ENCODE measurements around the gene ARHGEF28. TPM values are rescaled to one million over a fixed set of nuclear protein-coding genes. Genes with fewer than 3 reads are reported as not detected.

ARHGEF28 gene
- total RNA-seq, 1 experiment from 2014 or later = 0.42 TPM

DNA sequence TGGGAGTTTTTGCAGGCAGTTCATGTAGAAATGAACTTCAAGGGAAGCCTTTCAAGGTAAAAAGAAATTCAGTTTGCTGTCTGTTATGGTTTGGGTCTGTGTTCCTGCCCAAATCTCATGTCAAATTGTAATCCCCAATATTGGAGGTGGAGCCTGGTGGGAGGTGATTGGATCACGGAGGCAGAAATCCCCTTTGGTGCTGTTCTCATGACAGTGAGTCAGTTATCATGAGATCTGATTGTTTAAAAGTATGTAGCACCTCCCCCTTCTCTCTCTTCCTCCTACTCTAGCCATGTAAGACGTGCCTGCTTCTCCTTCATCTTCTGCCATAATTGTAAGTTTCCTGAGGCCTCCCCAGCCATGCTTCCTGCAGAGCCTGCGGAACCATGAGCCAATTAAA is 341.4 kb downstream of the ARHGEF28 start:
- Histone ChIP-seq H3K36me3 (replicated peaks; ENCODE audit: control insufficient read depth, insufficient read depth, low read length) (no peaks in the 10 kb centered on the region), H3K27me3 (ENCODE audit: control insufficient read depth, insufficient read depth, low read length) (no peaks in the 10 kb centered on the region), H3K4me3 (ENCODE audit: insufficient read depth, low read depth, low read length) (no peak overlapping the region)
- DNase-seq = no peak

GRCh38 chr5:73968246-73968645 is 342.2 kb downstream of the ARHGEF28 start:
- Histone ChIP-seq H3K4me3 (ENCODE audit: insufficient read depth, low read depth, low read length) (no peak overlapping the region), H3K27me3 (ENCODE audit: control insufficient read depth, insufficient read depth, low read length) (no peaks in the 10 kb centered on the region), H3K36me3 (replicated peaks; ENCODE audit: control insufficient read depth, insufficient read depth, low read length) (no peaks in the 10 kb centered on the region)
- DNase-seq = no peak

GRCh38 chr5:73968729-73969128 is 342.7 kb downstream of the ARHGEF28 start:
- no peaks in the 10 kb centered on the region for H3K36me3 ChIP-seq (replicated peaks; ENCODE audit: control insufficient read depth, insufficient read depth, low read length)
- H3K27me3 ChIP-seq (ENCODE audit: control insufficient read depth, insufficient read depth, low read length) = no peaks in the 10 kb centered on the region
- no peak for DNase-seq

GRCh38 chr5:73969195-73970036 is 343.4 kb downstream of the ARHGEF28 start:
- no peak for DNase-seq
- Histone ChIP-seq H3K4me3 (ENCODE audit: insufficient read depth, low read depth, low read length) (no peak overlapping the region), H3K36me3 (replicated peaks; ENCODE audit: control insufficient read depth, insufficient read depth, low read length) (no peaks in the 10 kb centered on the region), H3K27me3 (ENCODE audit: control insufficient read depth, insufficient read depth, low read length) (no peaks in the 10 kb centered on the region)

More at GRCh38 chr5:73968729-73969128, 342.7 kb downstream of the ARHGEF28 start:
- no peak overlapping the region for H3K4me3 ChIP-seq (ENCODE audit: insufficient read depth, low read depth, low read length)

DNA sequence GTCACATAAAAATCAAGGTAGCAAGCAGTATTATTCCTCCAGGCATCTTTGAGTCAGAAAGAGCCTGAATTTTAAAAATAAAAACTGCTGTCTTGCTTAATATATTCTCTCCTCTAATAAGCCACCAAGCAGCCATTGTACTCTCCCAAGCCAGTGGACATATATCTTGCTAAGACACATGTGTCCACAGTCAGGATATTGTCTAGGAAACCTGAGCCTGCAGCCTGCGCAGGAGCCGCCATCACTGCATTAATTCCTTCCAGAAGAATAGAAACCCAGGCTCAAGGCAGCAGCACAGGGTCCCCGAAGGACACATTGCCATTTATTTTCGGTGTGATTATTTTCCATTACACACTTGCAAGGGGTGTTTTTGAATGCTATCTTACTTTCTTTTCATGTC is 345.3 kb downstream of the ARHGEF28 start:
- Histone ChIP-seq H3K36me3 (replicated peaks; ENCODE audit: control insufficient read depth, insufficient read depth, low read length) (no peaks in the 10 kb centered on the region), H3K27me3 (ENCODE audit: control insufficient read depth, insufficient read depth, low read length) (no peaks in the 10 kb centered on the region), H3K4me3 (ENCODE audit: insufficient read depth, low read depth, low read length) (no peak overlapping the region)
- no peak for DNase-seq

- Histone ChIP-seq H3K4me3 (ENCODE audit: insufficient read depth, low read depth, low read length) (no peak overlapping the region), H3K27me3 (ENCODE audit: control insufficient read depth, insufficient read depth, low read length) (no peaks in the 10 kb centered on the region), H3K36me3 (replicated peaks; ENCODE audit: control insufficient read depth, insufficient read depth, low read length) (no peaks in the 10 kb centered on the region)
- DNase-seq = no peak
Measured at GRCh38 chr5:73973135-73973534, 347.1 kb downstream of the ARHGEF28 start.

GRCh38 chr5:73974871-73975360 is 348.9 kb downstream of the ARHGEF28 start:
- Histone ChIP-seq H3K27me3 (ENCODE audit: control insufficient read depth, insufficient read depth, low read length) (no peaks in the 10 kb centered on the region), H3K36me3 (replicated peaks; ENCODE audit: control insufficient read depth, insufficient read depth, low read length) (no peaks in the 10 kb centered on the region)
- no peak for DNase-seq

DNA sequence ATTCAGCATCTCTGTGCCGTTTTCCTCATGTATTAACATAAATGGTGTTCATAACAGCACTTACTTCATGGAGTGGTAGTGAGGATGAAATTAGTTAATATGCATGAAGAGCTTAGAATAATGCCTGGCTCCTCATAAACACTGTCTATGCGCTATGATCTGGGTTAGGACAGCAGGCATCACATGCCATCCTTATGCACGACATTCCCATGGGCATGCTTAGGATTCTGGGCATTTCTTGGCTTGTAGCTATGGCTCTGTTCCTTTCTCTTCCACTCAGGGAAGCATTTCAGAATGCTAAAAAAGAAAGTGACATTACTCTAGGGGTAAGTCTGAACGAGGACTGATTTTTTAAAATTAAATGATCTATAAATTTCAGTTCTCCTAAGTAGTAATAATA is 349.8 kb downstream of the ARHGEF28 start:
- no peak for DNase-seq
- Histone ChIP-seq H3K36me3 (replicated peaks; ENCODE audit: control insufficient read depth, insufficient read depth, low read length) (no peaks in the 10 kb centered on the region), H3K27me3 (ENCODE audit: control insufficient read depth, insufficient read depth, low read length) (no peaks in the 10 kb centered on the region), H3K4me3 (ENCODE audit: insufficient read depth, low read depth, low read length) (no peak overlapping the region)

More at GRCh38 chr5:73974871-73975360, 348.9 kb downstream of the ARHGEF28 start:
- H3K4me3 ChIP-seq (ENCODE audit: insufficient read depth, low read depth, low read length) = no peak overlapping the region

DNA sequence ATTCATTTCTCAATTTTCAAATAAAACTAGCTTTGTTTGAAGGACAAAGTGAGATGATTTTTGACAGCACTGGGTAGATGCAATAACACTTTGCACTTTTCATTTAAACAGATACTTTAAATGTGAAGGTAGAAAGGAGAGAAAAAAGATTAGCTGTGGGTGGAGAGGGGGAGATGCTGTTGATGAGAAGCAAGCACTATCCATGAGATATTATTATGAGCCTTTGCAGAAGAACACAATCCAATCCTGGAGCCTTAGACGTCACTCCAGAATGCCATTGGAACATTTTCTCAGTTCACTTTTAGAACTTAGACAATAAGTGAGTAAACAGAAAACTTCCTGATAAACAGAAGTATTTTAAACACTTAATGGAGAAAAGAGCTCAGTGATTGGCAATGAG is 351.1 kb downstream of the ARHGEF28 start:
- Histone ChIP-seq H3K27me3 (ENCODE audit: control insufficient read depth, insufficient read depth, low read length) (no peaks in the 10 kb centered on the region), H3K4me3 (ENCODE audit: insufficient read depth, low read depth, low read length) (no peak overlapping the region), H3K36me3 (replicated peaks; ENCODE audit: control insufficient read depth, insufficient read depth, low read length) (no peaks in the 10 kb centered on the region)
- no peak for DNase-seq

GRCh38 chr5:73979321-73979720 is 353.3 kb downstream of the ARHGEF28 start:
- DNase-seq = no peak
- Histone ChIP-seq H3K36me3 (replicated peaks; ENCODE audit: control insufficient read depth, insufficient read depth, low read length) (no peaks in the 10 kb centered on the region), H3K27me3 (ENCODE audit: control insufficient read depth, insufficient read depth, low read length) (no peaks in the 10 kb centered on the region), H3K4me3 (ENCODE audit: insufficient read depth, low read depth, low read length) (no peak overlapping the region)

- H3K4me3 ChIP-seq (ENCODE audit: insufficient read depth, low read depth, low read length) = no peak overlapping the region
- no peaks in the 10 kb centered on the region for H3K36me3 ChIP-seq (replicated peaks; ENCODE audit: control insufficient read depth, insufficient read depth, low read length)
- no peak for DNase-seq
- no peaks in the 10 kb centered on the region for H3K27me3 ChIP-seq (ENCODE audit: control insufficient read depth, insufficient read depth, low read length)
Measured at GRCh38 chr5:73981704-73982103, 355.7 kb downstream of the ARHGEF28 start.

DNA sequence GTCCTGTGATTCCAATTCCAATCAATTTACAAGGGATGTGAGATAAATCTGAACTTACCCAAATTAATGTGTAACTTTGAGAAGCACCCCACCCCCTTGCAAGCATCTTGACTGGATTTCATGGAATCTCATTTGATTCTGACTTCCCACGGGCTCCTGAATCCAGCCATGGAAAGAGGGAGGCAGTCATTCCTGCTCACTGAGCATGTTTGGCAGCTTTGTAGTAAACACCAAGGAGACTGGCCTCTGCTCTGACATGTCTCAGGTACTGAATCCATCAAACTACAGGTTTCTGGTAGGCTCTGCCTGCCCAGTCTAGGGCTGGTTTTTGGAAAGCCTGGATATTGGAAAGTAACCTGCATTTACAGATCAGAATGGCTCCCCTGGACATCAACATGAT is 357.6 kb downstream of the ARHGEF28 start:
- no peak overlapping the region for H3K4me3 ChIP-seq (ENCODE audit: insufficient read depth, low read depth, low read length)
- DNase-seq = no peak
- no peaks in the 10 kb centered on the region for H3K27me3 ChIP-seq (ENCODE audit: control insufficient read depth, insufficient read depth, low read length)
- H3K36me3 ChIP-seq (replicated peaks; ENCODE audit: control insufficient read depth, insufficient read depth, low read length) = no peaks in the 10 kb centered on the region

- DNase-seq = peak; percentile 10
- H3K27me3 ChIP-seq (ENCODE audit: control insufficient read depth, insufficient read depth, low read length) = no peaks in the 10 kb centered on the region
Measured at GRCh38 chr5:73985145-73985544, 359.1 kb downstream of the ARHGEF28 start.

GRCh38 chr5:73986729-73987128 is 360.7 kb downstream of the ARHGEF28 start:
- Histone ChIP-seq H3K36me3 (replicated peaks; ENCODE audit: control insufficient read depth, insufficient read depth, low read length) (no peaks in the 10 kb centered on the region), H3K4me3 (ENCODE audit: insufficient read depth, low read depth, low read length) (no peak overlapping the region), H3K27me3 (ENCODE audit: control insufficient read depth, insufficient read depth, low read length) (no peaks in the 10 kb centered on the region)
- DNase-seq = no peak

More at GRCh38 chr5:73985145-73985544, 359.1 kb downstream of the ARHGEF28 start:
- no peaks in the 10 kb centered on the region for H3K36me3 ChIP-seq (replicated peaks; ENCODE audit: control insufficient read depth, insufficient read depth, low read length)
- H3K4me3 ChIP-seq (ENCODE audit: insufficient read depth, low read depth, low read length) = no peak overlapping the region

- no peak for DNase-seq
Measured at GRCh38 chr5:73987915-73988314, 361.9 kb downstream of the ARHGEF28 start.

More at GRCh38 chr5:73987915-73988314, 361.9 kb downstream of the ARHGEF28 start:
- Histone ChIP-seq H3K4me3 (ENCODE audit: insufficient read depth, low read depth, low read length) (no peak overlapping the region), H3K36me3 (replicated peaks; ENCODE audit: control insufficient read depth, insufficient read depth, low read length) (no peaks in the 10 kb centered on the region), H3K27me3 (ENCODE audit: control insufficient read depth, insufficient read depth, low read length) (no peaks in the 10 kb centered on the region)

Data from H7 (cell line).